ENCODE measurements around the gene EEF1AKMT4. TPM values are rescaled to one million over a fixed set of nuclear protein-coding genes. Genes with fewer than 3 reads are reported as not detected.

Gene EEF1AKMT4
- total and polyA plus RNA-seq, 4 donors: 2.1 to 13.9 (median 10.8) TPM

- H3K27ac ChIP-seq (ENCODE audit: low read depth in 1 of 2, low read length in 2 of 2): no peak overlapping the region
- no peak overlapping the region for H3K4me3 ChIP-seq (ENCODE audit: low read depth in 1 of 3, low read length in 3 of 3)
- H3K4me1 ChIP-seq (ENCODE audit: control insufficient read depth in 4 of 4, insufficient read depth in 4 of 4, low read length in 3 of 4): peaks cover 9 to 29% (median 14%) of the 10 kb centered on the region in 4 donors
- no peak for DNase-seq (ENCODE audit: low spot score)
- H3K9ac ChIP-seq (ENCODE audit: low read depth in 1 of 2, low read length in 2 of 2): no peak overlapping the region
- peaks cover 0 to 5% (median 0%) of the 10 kb centered on the region in 4 donors for H3K36me3 ChIP-seq (ENCODE audit: control insufficient read depth in 4 of 4, insufficient read depth in 3 of 4, low read depth in 1 of 4, low read length in 3 of 4)
- no peaks in the 10 kb centered on the region for H3K9me3 ChIP-seq (ENCODE audit: control insufficient read depth in 4 of 4, low read length in 3 of 4)
- 93% methylated on average over 5 of the region's 5 CpGs for WGBS
- TF ChIP-seq GABPA (IDR thresholded peaks at IDR 0.05 in 1 of 2, conservative IDR thresholded peaks at IDR 0.05 in 1 of 2) (no peak), EGR1 (IDR thresholded peaks at IDR 0.05; ENCODE audit: low read depth in 2 of 2) (no peak), YY1 (IDR thresholded peaks at IDR 0.05) (no peak), FOXA2 (IDR thresholded peaks at IDR 0.05) (no peak), NR2F2 (IDR thresholded peaks at IDR 0.05) (no peak), RAD21 (IDR thresholded peaks at IDR 0.05) (no peak), CTCF (IDR thresholded peaks at IDR 0.05; ENCODE audit: low read depth, low read length, missing input control) (no peak), HNF4G (IDR thresholded peaks at IDR 0.05) (no peak)
- TF ChIP-seq, protein P1, sequence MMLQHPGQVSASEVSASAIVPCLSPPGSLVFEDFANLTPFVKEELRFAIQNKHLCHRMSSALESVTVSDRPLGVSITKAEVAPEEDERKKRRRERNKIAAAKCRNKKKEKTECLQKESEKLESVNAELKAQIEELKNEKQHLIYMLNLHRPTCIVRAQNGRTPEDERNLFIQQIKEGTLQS (IDR thresholded peaks at IDR 0.05): no peak
- no peaks in the 10 kb centered on the region for H3K27me3 ChIP-seq (ENCODE audit: control insufficient read depth in 4 of 4, insufficient read depth in 4 of 4, low read length in 3 of 4)
Observed at GRCh38 chr3:184258926-184259325, 9.5 kb downstream of the EEF1AKMT4 start.

- Histone ChIP-seq H3K4me1 (ENCODE audit: control insufficient read depth in 4 of 4, insufficient read depth in 4 of 4, low read length in 3 of 4) (peaks cover 9 to 29% (median 14%) of the 10 kb centered on the region in 4 donors), H3K9me3 (ENCODE audit: control insufficient read depth in 4 of 4, low read length in 3 of 4) (no peaks in the 10 kb centered on the region), H3K27me3 (ENCODE audit: control insufficient read depth in 4 of 4, insufficient read depth in 4 of 4, low read length in 3 of 4) (no peaks in the 10 kb centered on the region), H3K9ac (ENCODE audit: low read depth in 1 of 2, low read length in 2 of 2) (no peak overlapping the region), H3K4me3 (ENCODE audit: low read depth in 1 of 3, low read length in 3 of 3) (peak overlapping the region in 1 of 3 donors; percentile 67), H3K36me3 (ENCODE audit: control insufficient read depth in 4 of 4, insufficient read depth in 3 of 4, low read depth in 1 of 4, low read length in 3 of 4) (peaks cover 0 to 5% (median 0%) of the 10 kb centered on the region in 4 donors), H3K27ac (ENCODE audit: low read depth in 1 of 2, low read length in 2 of 2) (no peak overlapping the region)
- WGBS: 22% methylated on average over 28 of the region's 28 CpGs
- DNase-seq (ENCODE audit: low spot score): no peak
- no peak for TF ChIP-seq NR2F2 (IDR thresholded peaks at IDR 0.05)
- no peak for TF ChIP-seq RAD21 (IDR thresholded peaks at IDR 0.05)
- no peak for TF ChIP-seq EGR1 (IDR thresholded peaks at IDR 0.05; ENCODE audit: low read depth in 2 of 2)
- TF ChIP-seq, protein P1 (IDR thresholded peaks at IDR 0.05): no peak
- TF ChIP-seq, protein P2, sequence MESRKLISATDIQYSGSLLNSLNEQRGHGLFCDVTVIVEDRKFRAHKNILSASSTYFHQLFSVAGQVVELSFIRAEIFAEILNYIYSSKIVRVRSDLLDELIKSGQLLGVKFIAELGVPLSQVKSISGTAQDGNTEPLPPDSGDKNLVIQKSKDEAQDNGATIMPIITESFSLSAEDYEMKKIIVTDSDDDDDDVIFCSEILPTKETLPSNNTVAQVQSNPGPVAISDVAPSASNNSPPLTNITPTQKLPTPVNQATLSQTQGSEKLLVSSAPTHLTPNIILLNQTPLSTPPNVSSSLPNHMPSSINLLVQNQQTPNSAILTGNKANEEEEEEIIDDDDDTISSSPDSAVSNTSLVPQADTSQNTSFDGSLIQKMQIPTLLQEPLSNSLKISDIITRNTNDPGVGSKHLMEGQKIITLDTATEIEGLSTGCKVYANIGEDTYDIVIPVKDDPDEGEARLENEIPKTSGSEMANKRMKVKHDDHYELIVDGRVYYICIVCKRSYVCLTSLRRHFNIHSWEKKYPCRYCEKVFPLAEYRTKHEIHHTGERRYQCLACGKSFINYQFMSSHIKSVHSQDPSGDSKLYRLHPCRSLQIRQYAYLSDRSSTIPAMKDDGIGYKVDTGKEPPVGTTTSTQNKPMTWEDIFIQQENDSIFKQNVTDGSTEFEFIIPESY (IDR thresholded peaks at IDR 0.05): no peak
- TF ChIP-seq HNF4G (IDR thresholded peaks at IDR 0.05): no peak
- TF ChIP-seq CTCF (IDR thresholded peaks at IDR 0.05; ENCODE audit: low read depth, low read length, missing input control): no peak
- TF ChIP-seq TAF1 (conservative IDR thresholded peaks at IDR 0.05): no peak
- no peak for TF ChIP-seq GABPA (IDR thresholded peaks at IDR 0.05 in 1 of 2, conservative IDR thresholded peaks at IDR 0.05 in 1 of 2)
- TF ChIP-seq, protein P3, sequence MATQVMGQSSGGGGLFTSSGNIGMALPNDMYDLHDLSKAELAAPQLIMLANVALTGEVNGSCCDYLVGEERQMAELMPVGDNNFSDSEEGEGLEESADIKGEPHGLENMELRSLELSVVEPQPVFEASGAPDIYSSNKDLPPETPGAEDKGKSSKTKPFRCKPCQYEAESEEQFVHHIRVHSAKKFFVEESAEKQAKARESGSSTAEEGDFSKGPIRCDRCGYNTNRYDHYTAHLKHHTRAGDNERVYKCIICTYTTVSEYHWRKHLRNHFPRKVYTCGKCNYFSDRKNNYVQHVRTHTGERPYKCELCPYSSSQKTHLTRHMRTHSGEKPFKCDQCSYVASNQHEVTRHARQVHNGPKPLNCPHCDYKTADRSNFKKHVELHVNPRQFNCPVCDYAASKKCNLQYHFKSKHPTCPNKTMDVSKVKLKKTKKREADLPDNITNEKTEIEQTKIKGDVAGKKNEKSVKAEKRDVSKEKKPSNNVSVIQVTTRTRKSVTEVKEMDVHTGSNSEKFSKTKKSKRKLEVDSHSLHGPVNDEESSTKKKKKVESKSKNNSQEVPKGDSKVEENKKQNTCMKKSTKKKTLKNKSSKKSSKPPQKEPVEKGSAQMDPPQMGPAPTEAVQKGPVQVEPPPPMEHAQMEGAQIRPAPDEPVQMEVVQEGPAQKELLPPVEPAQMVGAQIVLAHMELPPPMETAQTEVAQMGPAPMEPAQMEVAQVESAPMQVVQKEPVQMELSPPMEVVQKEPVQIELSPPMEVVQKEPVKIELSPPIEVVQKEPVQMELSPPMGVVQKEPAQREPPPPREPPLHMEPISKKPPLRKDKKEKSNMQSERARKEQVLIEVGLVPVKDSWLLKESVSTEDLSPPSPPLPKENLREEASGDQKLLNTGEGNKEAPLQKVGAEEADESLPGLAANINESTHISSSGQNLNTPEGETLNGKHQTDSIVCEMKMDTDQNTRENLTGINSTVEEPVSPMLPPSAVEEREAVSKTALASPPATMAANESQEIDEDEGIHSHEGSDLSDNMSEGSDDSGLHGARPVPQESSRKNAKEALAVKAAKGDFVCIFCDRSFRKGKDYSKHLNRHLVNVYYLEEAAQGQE (IDR thresholded peaks at IDR 0.05): no peak
- no peak for TF ChIP-seq JUND (IDR thresholded peaks at IDR 0.05)
Observed at GRCh38 chr3:184259396-184259877, 10.0 kb downstream of the EEF1AKMT4 start.
